Neural cell (in vitro differentiated cells): ENCODE measurements around the gene PPP1R15B.

Experiments used
- CTCF ChIP-seq: fragments of 450-650 bp; IDR thresholded peaks from 2 replicates; pipeline ENCODE4 v1.5.1; 2014; ENCODE audit warnings: antibody characterized with exemption, mild to moderate bottlenecking, moderate library complexity; ENCODE audit not compliant: poor library complexity, severe bottlenecking
- EP300 ChIP-seq: fragments of 450-650 bp; conservative IDR thresholded peaks from 2 replicates; pipeline ENCODE4 v1.6.1; 2014; ENCODE audit warnings: antibody characterized with exemption, mild to moderate bottlenecking, moderate library complexity; ENCODE audit not compliant: poor library complexity, severe bottlenecking
- EZH2 ChIP-seq: fragments of 200-600, 300-800 bp; shearing (Covaris generic), sonication (generic); IDR thresholded peaks from 2 replicates; pipeline ENCODE4 v1.6.1; 2014; ENCODE audit warnings: antibody characterized with exemption, low read length, borderline replicate concordance, mild to moderate bottlenecking; ENCODE audit not compliant: insufficient read depth, poor library complexity, severe bottlenecking
- POLR2AphosphoS5 ChIP-seq: IDR thresholded peaks from 2 replicates; pipeline ENCODE4 v1.6.1; 2012
- RAD21 ChIP-seq: fragments of 450-650 bp; conservative IDR thresholded peaks from 2 replicates; pipeline ENCODE4 v1.6.1; 2014; ENCODE audit warnings: antibody characterized with exemption, mild to moderate bottlenecking, moderate library complexity
- REST ChIP-seq: IDR thresholded peaks from 2 replicates; pipeline ENCODE4 v1.6.1; 2012; ENCODE audit warnings: borderline replicate concordance
- SMC3 ChIP-seq: fragments of 450-650 bp; conservative IDR thresholded peaks from 2 replicates; pipeline ENCODE4 v1.6.1; 2014; ENCODE audit warnings: antibody characterized with exemption, mild to moderate bottlenecking, moderate library complexity; ENCODE audit not compliant: poor library complexity
- TAF1 ChIP-seq: IDR thresholded peaks from 2 replicates; pipeline ENCODE4 v1.6.1; 2012; ENCODE audit warnings: low read depth

GRCh38 chr1:204366759-204367158 lies 44.9 kb downstream of the PPP1R15B start:
- TF ChIP-seq CTCF (no peak), EP300 (no peak), REST (no peak), EZH2 (no peak), SMC3 (no peak), TAF1 (no peak), POLR2AphosphoS5 (no peak), RAD21 (no peak)
